22Rv1 (cell line): ENCODE data around the gene RHBDD1.
A peak's percentile ranks its signal among the peaks of the same experiment; 100 is the strongest.

Source experiments
- H3K27ac ChIP-seq: fragments of 450-650 bp; 2 replicates; pipeline ENCODE4 v1.5.1; 2017
- ZFX ChIP-seq: fragments of 450-650 bp; IDR thresholded peaks from 2 replicates; pipeline ENCODE4 v1.6.1; 2017; ENCODE audit warnings: antibody characterized with exemption, borderline replicate concordance
- TF ChIP-seq, protein P1 (sequence below): fragments of 450-650 bp; IDR thresholded peaks from 2 replicates; pipeline ENCODE4 v1.5.1; 2017; ENCODE audit warnings: mild to moderate bottlenecking

Gene RHBDD1

DNA sequence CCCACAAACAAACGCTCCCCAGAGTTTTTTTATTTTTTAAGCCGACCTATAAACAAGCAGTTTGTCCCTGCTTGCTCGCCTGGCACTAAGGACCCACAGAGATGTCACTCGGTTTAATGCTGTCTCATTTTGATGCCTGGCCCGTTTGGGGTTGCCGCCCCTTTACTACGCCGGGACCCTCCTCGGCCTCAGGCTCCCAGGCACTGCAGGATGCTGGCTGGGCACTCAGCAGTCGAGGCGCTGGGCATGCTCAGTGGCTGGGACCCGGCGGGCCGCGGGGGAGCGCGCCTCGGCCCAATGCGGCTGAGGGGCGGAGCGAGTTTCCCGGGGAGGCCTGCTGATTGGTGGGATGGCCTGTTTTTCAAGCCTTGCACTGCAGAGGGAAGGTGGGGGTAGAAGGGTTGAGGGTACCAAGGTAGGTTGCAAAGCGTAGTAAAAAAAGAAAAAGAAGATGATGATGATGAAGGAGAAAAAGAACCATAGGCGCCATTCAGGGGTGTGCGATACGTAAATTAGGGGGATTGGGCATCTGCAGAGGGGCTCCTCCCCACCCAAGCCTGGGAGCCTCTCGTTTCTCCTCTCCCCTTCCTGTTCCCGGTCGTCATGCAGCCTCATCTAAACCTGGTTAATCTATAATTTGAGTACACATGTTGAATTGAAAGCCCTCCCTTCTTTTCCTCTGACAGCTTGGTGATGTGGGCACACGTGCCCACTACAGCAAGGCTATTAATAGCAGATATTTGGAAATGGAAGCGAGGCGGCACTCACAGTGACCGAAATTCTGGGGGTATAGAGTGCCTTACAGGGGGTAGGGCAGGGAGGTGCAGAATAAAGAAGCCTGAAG lies 34.7 kb upstream of the RHBDD1 start:
- peak overlapping the region; percentile 81 for H3K27ac ChIP-seq
- no peak for TF ChIP-seq ZFX
- TF ChIP-seq, protein P1, sequence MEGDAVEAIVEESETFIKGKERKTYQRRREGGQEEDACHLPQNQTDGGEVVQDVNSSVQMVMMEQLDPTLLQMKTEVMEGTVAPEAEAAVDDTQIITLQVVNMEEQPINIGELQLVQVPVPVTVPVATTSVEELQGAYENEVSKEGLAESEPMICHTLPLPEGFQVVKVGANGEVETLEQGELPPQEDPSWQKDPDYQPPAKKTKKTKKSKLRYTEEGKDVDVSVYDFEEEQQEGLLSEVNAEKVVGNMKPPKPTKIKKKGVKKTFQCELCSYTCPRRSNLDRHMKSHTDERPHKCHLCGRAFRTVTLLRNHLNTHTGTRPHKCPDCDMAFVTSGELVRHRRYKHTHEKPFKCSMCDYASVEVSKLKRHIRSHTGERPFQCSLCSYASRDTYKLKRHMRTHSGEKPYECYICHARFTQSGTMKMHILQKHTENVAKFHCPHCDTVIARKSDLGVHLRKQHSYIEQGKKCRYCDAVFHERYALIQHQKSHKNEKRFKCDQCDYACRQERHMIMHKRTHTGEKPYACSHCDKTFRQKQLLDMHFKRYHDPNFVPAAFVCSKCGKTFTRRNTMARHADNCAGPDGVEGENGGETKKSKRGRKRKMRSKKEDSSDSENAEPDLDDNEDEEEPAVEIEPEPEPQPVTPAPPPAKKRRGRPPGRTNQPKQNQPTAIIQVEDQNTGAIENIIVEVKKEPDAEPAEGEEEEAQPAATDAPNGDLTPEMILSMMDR = no peak

DNA sequence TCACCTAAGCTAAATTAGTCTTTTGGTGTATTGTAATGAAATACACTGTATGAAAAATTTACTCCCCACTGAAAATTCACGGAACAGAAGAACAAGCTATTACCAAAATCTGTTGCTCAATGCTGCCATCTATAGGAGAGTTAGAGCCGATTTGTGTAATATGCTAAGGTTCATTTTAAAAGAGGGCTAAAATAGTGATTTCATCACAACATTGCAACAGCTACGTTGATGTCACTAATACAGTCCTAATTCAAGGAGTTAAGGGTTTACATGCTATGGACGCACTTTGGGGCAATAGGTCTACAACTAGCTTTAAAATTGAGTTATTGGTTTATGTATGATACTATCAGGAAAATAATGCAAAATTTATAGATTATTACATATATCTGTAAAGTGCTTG lies 33.3 kb upstream of the RHBDD1 start:
- peak overlapping the region; percentile 81 for H3K27ac ChIP-seq
- no peak for TF ChIP-seq ZFX
- TF ChIP-seq, protein P1 = peak; percentile 83

DNA sequence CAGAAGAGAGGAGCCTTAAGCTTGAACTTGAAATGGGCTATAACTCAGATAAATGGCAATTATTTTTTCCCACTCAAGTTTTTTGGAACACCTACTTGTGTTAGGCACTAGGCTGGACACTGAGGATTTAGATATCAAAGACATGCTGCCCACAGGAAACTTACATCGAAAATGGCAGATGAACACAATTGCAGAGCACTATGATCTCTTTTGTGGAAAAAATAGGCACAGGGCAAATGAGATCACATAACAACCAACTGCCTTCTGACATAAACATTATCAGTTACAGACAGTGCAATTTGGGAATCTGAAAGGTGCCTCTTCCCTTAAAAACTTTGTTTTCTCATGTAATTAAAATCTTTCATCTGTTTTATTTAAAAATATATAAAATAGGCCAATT lies 32.4 kb upstream of the RHBDD1 start:
- H3K27ac ChIP-seq = no peak overlapping the region

DNA sequence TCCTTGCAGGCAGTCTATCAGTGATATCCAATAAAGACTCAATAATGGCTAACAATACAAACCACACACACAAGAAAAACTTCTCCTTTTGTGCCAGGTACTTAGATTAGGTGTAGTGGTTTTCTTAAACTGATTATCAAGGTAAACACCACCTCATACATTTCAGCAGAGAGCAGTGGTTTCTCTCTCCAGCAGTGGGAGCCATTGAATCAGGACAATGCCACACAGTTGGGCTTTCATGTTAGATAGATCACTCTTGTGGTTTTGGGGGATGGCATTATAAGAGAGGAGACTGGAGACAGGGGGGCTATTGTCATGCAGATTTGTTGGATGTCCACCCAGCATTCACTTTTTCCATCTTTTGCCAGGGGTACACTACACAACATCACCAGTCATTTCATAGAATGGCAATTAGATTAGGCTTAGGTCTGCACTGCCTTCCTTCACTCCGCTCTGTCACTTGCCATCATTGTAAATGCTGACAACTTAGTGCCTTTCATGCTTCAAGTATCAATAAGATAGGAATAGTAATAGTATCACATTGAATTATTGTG lies 22.6 kb upstream of the RHBDD1 start:
- TF ChIP-seq ZFX = no peak
- TF ChIP-seq, protein P1 = peak; percentile 49
- no peak overlapping the region for H3K27ac ChIP-seq

More for the DNA sequence above, 32.4 kb upstream of the RHBDD1 start:
- TF ChIP-seq, protein P1 = no peak
- TF ChIP-seq ZFX = no peak

DNA sequence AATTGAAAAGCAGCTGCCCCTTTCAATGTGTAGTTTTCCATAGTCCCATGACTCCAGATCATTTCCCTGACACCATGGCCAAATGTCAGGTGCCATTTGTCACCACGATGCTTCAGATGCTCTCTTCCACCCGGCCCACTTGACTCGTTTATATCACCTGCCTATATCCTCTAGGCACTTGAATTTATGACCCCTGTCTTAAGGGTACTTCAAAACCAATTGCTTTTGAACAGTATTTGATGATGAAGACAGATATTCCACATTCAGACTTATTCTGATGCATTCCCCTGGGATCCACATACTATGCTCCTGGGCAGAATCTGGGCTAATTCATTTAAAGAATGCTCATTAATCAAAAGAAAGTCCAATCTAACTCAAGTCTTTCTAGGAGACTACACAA lies 16.9 kb upstream of the RHBDD1 start:
- TF ChIP-seq, protein P1 = no peak
- no peak for TF ChIP-seq ZFX
- H3K27ac ChIP-seq = no peak overlapping the region

DNA sequence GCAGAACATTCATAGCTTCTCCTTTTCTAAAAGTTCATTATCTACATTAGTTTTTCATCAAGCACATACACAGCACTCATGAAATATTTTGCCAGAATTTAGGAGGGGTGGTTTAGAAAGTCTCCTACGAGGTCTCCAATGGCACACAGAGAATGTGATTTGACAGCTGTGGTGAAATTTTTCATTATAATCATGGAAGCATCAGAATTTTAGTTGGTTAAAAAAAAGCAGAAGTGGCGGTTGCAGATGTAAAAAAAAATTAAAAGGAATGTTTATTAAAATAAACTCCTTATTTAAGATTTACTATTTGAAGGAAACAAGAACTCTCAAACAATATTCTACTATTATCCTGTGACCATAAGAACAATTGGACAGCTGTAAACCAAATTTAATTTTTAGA lies 10.8 kb upstream of the RHBDD1 start:
- TF ChIP-seq ZFX = no peak
- TF ChIP-seq, protein P1 = no peak
- H3K27ac ChIP-seq = no peak overlapping the region

DNA sequence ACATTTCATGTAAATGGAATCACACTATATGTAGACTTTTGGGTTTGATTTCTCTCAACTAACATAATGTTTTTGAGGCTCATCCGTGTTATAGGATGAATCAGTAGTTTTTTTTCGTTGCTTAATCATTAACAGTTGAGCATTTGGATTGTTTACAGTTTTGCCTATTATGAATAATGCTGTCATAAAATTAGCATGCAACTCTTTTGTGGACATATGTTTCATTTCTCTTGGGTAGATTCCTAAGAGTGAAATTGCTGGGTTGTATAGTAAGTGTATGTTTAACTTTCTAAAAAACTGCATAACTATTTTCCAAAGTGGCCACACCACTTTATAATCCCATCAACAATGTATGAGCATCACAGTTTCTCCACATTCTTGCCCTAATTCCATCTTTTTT lies 7.7 kb upstream of the RHBDD1 start:
- no peak overlapping the region for H3K27ac ChIP-seq
- TF ChIP-seq, protein P1 = no peak
- no peak for TF ChIP-seq ZFX
